Measurements from ENCODE around the gene MAPKAPK5. TPM values are rescaled to one million over a fixed set of nuclear protein-coding genes. Genes with fewer than 3 reads are reported as not detected.
A peak's percentile ranks its signal among the peaks of the same experiment; 100 is the strongest.

The MAPKAPK5 gene
- total and polyA plus RNA-seq, 9 of the 15 experiments (the other 6 are each of a cell fraction or from before 2014, with no cell fraction given) = 11.6 to 72.1 (median 60.4) TPM

GRCh38 chr12:111841750-111842555 lies at the start of gene MAPKAPK5 (continued):
- TF ChIP-seq REST (IDR thresholded peaks at IDR 0.05; ENCODE audit: borderline replicate concordance) = no peak
- peak; percentile 84; the same call in 1 of the 2 replicates for TF ChIP-seq REST (CRISPR knock-in tag; IDR thresholded peaks at IDR 0.05; ENCODE audit: low read depth)
- TF ChIP-seq, protein P1, sequence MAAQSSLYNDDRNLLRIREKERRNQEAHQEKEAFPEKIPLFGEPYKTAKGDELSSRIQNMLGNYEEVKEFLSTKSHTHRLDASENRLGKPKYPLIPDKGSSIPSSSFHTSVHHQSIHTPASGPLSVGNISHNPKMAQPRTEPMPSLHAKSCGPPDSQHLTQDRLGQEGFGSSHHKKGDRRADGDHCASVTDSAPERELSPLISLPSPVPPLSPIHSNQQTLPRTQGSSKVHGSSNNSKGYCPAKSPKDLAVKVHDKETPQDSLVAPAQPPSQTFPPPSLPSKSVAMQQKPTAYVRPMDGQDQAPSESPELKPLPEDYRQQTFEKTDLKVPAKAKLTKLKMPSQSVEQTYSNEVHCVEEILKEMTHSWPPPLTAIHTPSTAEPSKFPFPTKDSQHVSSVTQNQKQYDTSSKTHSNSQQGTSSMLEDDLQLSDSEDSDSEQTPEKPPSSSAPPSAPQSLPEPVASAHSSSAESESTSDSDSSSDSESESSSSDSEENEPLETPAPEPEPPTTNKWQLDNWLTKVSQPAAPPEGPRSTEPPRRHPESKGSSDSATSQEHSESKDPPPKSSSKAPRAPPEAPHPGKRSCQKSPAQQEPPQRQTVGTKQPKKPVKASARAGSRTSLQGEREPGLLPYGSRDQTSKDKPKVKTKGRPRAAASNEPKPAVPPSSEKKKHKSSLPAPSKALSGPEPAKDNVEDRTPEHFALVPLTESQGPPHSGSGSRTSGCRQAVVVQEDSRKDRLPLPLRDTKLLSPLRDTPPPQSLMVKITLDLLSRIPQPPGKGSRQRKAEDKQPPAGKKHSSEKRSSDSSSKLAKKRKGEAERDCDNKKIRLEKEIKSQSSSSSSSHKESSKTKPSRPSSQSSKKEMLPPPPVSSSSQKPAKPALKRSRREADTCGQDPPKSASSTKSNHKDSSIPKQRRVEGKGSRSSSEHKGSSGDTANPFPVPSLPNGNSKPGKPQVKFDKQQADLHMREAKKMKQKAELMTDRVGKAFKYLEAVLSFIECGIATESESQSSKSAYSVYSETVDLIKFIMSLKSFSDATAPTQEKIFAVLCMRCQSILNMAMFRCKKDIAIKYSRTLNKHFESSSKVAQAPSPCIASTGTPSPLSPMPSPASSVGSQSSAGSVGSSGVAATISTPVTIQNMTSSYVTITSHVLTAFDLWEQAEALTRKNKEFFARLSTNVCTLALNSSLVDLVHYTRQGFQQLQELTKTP (IDR thresholded peaks at IDR 0.05; ENCODE audit: low read depth in 1 of 2, partially characterized antibody in 2 of 2) = no peak
- TF ChIP-seq ZNF589 (CRISPR knock-in tag; IDR thresholded peaks at IDR 0.05; ENCODE audit: low read depth) = no peak; the same call in 1 of the 2 replicates
- no peak for TF ChIP-seq THRAP3 (IDR thresholded peaks at IDR 0.05; ENCODE audit: borderline replicate concordance)
- TF ChIP-seq ERF (CRISPR knock-in tag; IDR thresholded peaks at IDR 0.05) = no peak; the same call in 1 of the 2 replicates
- 0 out of 2 replicates have a peak, but pooled peaks have one; percentile 29 for TF ChIP-seq CBX5 (IDR thresholded peaks at IDR 0.05; ENCODE audit: borderline replicate concordance, low read depth)
- no peak for TF ChIP-seq ARID3A (IDR thresholded peaks at IDR 0.05; ENCODE audit: borderline replicate concordance, low read depth, low read length)
- TF ChIP-seq U2AF1 (optimal IDR thresholded peaks at IDR 0.05; ENCODE audit: low read depth, low read length) = peak; percentile 48
- TF ChIP-seq RCOR1 (IDR thresholded peaks at IDR 0.05; ENCODE audit: borderline replicate concordance in 1 of 2, low read depth in 2 of 2, low read length in 2 of 2) = peak in 1 of 2 experiments; percentile 85; a peak in 2 of 4 replicates
